Measurements from ENCODE around the gene F11. TPM values are rescaled to one million over a fixed set of nuclear protein-coding genes. Genes with fewer than 3 reads are reported as not detected.
"Not testable (repeated sequence)": the region's sequence is repeated elsewhere in the genome, so short reads cannot be mapped to it uniquely, and the experiment has no call there.

Gene F11
- total RNA-seq, 6 experiments from 2014 or later, result not detected

- Mint-ChIP-seq H3K36me3 (ENCODE audit: low read depth) (no peaks in the 10 kb centered on the region), H3K27ac (no peak overlapping the region)
Measured at GRCh38 chr4:186307497-186307896, 41.5 kb downstream of the F11 start.

GRCh38 chr4:186307916-186308315, 41.9 kb downstream of the F11 start:
- TF ChIP-seq CTCF (IDR thresholded peaks at IDR 0.05), result no peak

More at GRCh38 chr4:186307497-186307896, 41.5 kb downstream of the F11 start:
- peaks cover 6% of the 10 kb centered on the region; the same call in 1 of the 2 replicates for H3K4me1 Mint-ChIP-seq (ENCODE audit: low read depth)
- no peak overlapping the region for H3K4me3 Mint-ChIP-seq
- no peak for DNase-seq
- TF ChIP-seq CTCF (IDR thresholded peaks at IDR 0.05), result no peak
- no peaks in the 10 kb centered on the region for H3K9me3 Mint-ChIP-seq
- peaks cover 11% of the 10 kb centered on the region for H3K27me3 Mint-ChIP-seq (ENCODE audit: insufficient read depth)

GRCh38 chr4:186318481-186318880, 52.5 kb downstream of the F11 start:
- no peak for TF ChIP-seq CTCF (IDR thresholded peaks at IDR 0.05)
- H3K36me3 Mint-ChIP-seq (ENCODE audit: low read depth), result no peaks in the 10 kb centered on the region
- H3K9me3 Mint-ChIP-seq, result peaks cover under 1% of the 10 kb centered on the region; the same call in 1 of the 2 replicates
- no peak for DNase-seq
- H3K4me1 Mint-ChIP-seq (ENCODE audit: low read depth), result no peaks in the 10 kb centered on the region
- H3K27ac Mint-ChIP-seq, result no peak overlapping the region
- H3K4me3 Mint-ChIP-seq, result no peak overlapping the region
- peaks cover 1% of the 10 kb centered on the region for H3K27me3 Mint-ChIP-seq (ENCODE audit: insufficient read depth)

More at GRCh38 chr4:186307916-186308315, 41.9 kb downstream of the F11 start:
- Mint-ChIP-seq H3K27me3 (ENCODE audit: insufficient read depth) (peaks cover 11% of the 10 kb centered on the region), H3K36me3 (ENCODE audit: low read depth) (no peaks in the 10 kb centered on the region), H3K4me1 (ENCODE audit: low read depth) (peaks cover 6% of the 10 kb centered on the region; the same call in 1 of the 2 replicates), H3K27ac (no peak overlapping the region), H3K9me3 (no peaks in the 10 kb centered on the region), H3K4me3 (no peak overlapping the region)
- DNase-seq, result no peak

GRCh38 chr4:186324660-186325059, 58.7 kb downstream of the F11 start:
- H3K27ac Mint-ChIP-seq; H3K36me3 Mint-ChIP-seq (ENCODE audit: low read depth); H3K4me3 Mint-ChIP-seq; H3K27me3 Mint-ChIP-seq (ENCODE audit: insufficient read depth); DNase-seq; H3K4me1 Mint-ChIP-seq (ENCODE audit: low read depth): not testable (repeated sequence)
- H3K9me3 Mint-ChIP-seq, result peaks cover 16% of the 10 kb centered on the region; the same call in 1 of the 2 replicates

GRCh38 chr4:186326391-186326790, 60.4 kb downstream of the F11 start:
- Mint-ChIP-seq H3K27me3 (ENCODE audit: insufficient read depth) (no peaks in the 10 kb centered on the region; the same call in none of the 2 replicates), H3K36me3 (ENCODE audit: low read depth) (no peaks in the 10 kb centered on the region), H3K9me3 (peaks cover 16% of the 10 kb centered on the region; the same call in 1 of the 2 replicates), H3K4me3 (no peak overlapping the region), H3K27ac (no peak overlapping the region), H3K4me1 (ENCODE audit: low read depth) (no peaks in the 10 kb centered on the region)
- TF ChIP-seq CTCF (IDR thresholded peaks at IDR 0.05), result no peak
- DNase-seq, result no peak

- no peaks in the 10 kb centered on the region for H3K36me3 Mint-ChIP-seq (ENCODE audit: low read depth)
- H3K27me3 Mint-ChIP-seq (ENCODE audit: insufficient read depth), result no peaks in the 10 kb centered on the region; the same call in none of the 2 replicates
- H3K4me1 Mint-ChIP-seq (ENCODE audit: low read depth), result no peaks in the 10 kb centered on the region
- no peak overlapping the region for H3K27ac Mint-ChIP-seq
- DNase-seq, result no peak
- TF ChIP-seq CTCF (IDR thresholded peaks at IDR 0.05), result no peak
- H3K4me3 Mint-ChIP-seq, result no peak overlapping the region
- H3K9me3 Mint-ChIP-seq, result peaks cover 13% of the 10 kb centered on the region; the same call in 1 of the 2 replicates
Measured at GRCh38 chr4:186329372-186329771, 63.4 kb downstream of the F11 start.

Measured in HFFc6 (cell line).